Coronary artery (tissue), 2 donors: Measurements from ENCODE around the gene UROS.

Experiments
- DNase-seq: peaks from one replicate; pipeline ENCODE4 v3.0.0-alpha.2; 2017; ENCODE audit warnings: low spot score
- H3K27ac ChIP-seq, 2 donors: fragments of 200-600 bp; sonication (generic); one replicate each; pipeline ENCODE4 v1.5.1; 2016 to 2019
- H3K4me3 ChIP-seq: fragments of 200-600 bp; sonication (generic); 2 replicates; pipeline ENCODE4 v1.5.1; 2016; ENCODE audit warnings: mild to moderate bottlenecking, moderate library complexity
- CTCF ChIP-seq: fragments of 200-600 bp; sonication (generic); IDR thresholded peaks from one replicate; pipeline ENCODE4 v1.5.1; 2019; ENCODE audit warnings: antibody characterized with exemption

The UROS gene

GRCh38 chr10:125845617-125846016, 22.6 kb upstream of the UROS start:
- DNase-seq, result no peak
- no peak overlapping the region for H3K27ac ChIP-seq
- TF ChIP-seq CTCF, result no peak
- no peak overlapping the region for H3K4me3 ChIP-seq

GRCh38 chr10:125844751-125845221, 21.7 kb upstream of the UROS start:
- Histone ChIP-seq H3K4me3 (no peak overlapping the region), H3K27ac (no peak overlapping the region)
- no peak for DNase-seq
- TF ChIP-seq CTCF, result no peak

GRCh38 chr10:125843603-125844329, 20.7 kb upstream of the UROS start:
- DNase-seq, result no peak
- no peak overlapping the region for H3K4me3 ChIP-seq
- TF ChIP-seq CTCF, result no peak
- H3K27ac ChIP-seq, result no peak overlapping the region

GRCh38 chr10:125840955-125841354, 17.9 kb upstream of the UROS start:
- TF ChIP-seq CTCF, result no peak
- Histone ChIP-seq H3K4me3 (no peak overlapping the region), H3K27ac (no peak overlapping the region)
- no peak for DNase-seq

- no peak for TF ChIP-seq CTCF
- Histone ChIP-seq H3K27ac (no peak overlapping the region), H3K4me3 (no peak overlapping the region)
- no peak for DNase-seq
These were observed 17.3 kb upstream of the UROS start for GRCh38 chr10:125840406-125840805.

- Histone ChIP-seq H3K27ac (no peak overlapping the region), H3K4me3 (no peak overlapping the region)
- no peak for DNase-seq
- no peak for TF ChIP-seq CTCF
These were observed 15.9 kb upstream of the UROS start for GRCh38 chr10:125838802-125839575.
